GM12878 (cell line): ENCODE measurements around the gene TMEM131L. TPM values are rescaled to one million over a fixed set of nuclear protein-coding genes. Genes with fewer than 3 reads are reported as not detected.

ENCODE experiments used
- DPF2 ChIP-seq: fragments of 450-650 bp; IDR thresholded peaks from 2 replicates; pipeline ENCODE4 v1.6.1; 2017; ENCODE audit warnings: mild to moderate bottlenecking
- EGR1 ChIP-seq, 2 experiments: IDR thresholded peaks; 1 replicate in 1 of 2; 2 replicates in 1 of 2; pipeline ENCODE4 v1.6.1; 2011 to 2012; ENCODE audit warnings: low read depth in 2 of 2, low read length in 2 of 2, borderline replicate concordance in 1 of 2, mild to moderate bottlenecking in 1 of 2, moderate library complexity in 1 of 2
- ETV6 ChIP-seq, 2 experiments: fragments of 450-650 bp in 1 of 2; IDR thresholded peaks in 1 of 2; conservative IDR thresholded peaks in 1 of 2; 2 replicates each; pipeline ENCODE4 v1.6.1; 2014; ENCODE audit warnings: antibody characterized with exemption in 1 of 2, borderline replicate concordance in 1 of 2, low read depth in 1 of 2, mild to moderate bottlenecking in 1 of 2, moderate library complexity in 1 of 2
- IKZF1 ChIP-seq: fragments of 450-650 bp; conservative IDR thresholded peaks from 2 replicates; pipeline ENCODE4 v1.6.1; 2017; ENCODE audit warnings: antibody characterized with exemption, mild to moderate bottlenecking
- IKZF2 ChIP-seq, 2 experiments: fragments of 450-650 bp; IDR thresholded peaks; 2 replicates each; pipeline ENCODE4 v1.6.1; 2017; ENCODE audit warnings: mild to moderate bottlenecking in 2 of 2, moderate library complexity in 2 of 2
- IRF4 ChIP-seq: IDR thresholded peaks from 2 replicates; pipeline ENCODE4 v1.6.1; 2011; ENCODE audit warnings: low read depth, low read length
- MEF2B ChIP-seq: fragments of 450-650 bp; IDR thresholded peaks from 2 replicates; pipeline ENCODE4 v1.6.1; 2018; ENCODE audit warnings: mild to moderate bottlenecking, moderate library complexity; ENCODE audit not compliant: partially characterized antibody, poor library complexity, severe bottlenecking
- POLR2AphosphoS2 ChIP-seq: IDR thresholded peaks from 2 replicates; pipeline ENCODE4 v1.6.1; 2011; ENCODE audit warnings: low read depth, mild to moderate bottlenecking, low read length, improper control_type of control experiment, moderate library complexity
- RAD21 ChIP-seq: IDR thresholded peaks from 2 replicates; pipeline ENCODE4 v1.6.1; 2011; ENCODE audit warnings: mild to moderate bottlenecking, low read depth, low read length, moderate library complexity; ENCODE audit not compliant: insufficient read depth
- SREBF2 ChIP-seq: IDR thresholded peaks from 2 replicates; pipeline ENCODE4 v1.6.1; 2012; ENCODE audit warnings: mild to moderate bottlenecking, low read length
- WRNIP1 ChIP-seq: IDR thresholded peaks from 2 replicates; pipeline ENCODE4 v1.6.1; 2011; ENCODE audit warnings: low read depth, low read length, improper control_type of control experiment, borderline replicate concordance
- YBX1 ChIP-seq: fragments of 450-650 bp; IDR thresholded peaks from 2 replicates; pipeline ENCODE4 v1.6.1; 2016; ENCODE audit warnings: antibody characterized with exemption
- ZNF384 ChIP-seq: IDR thresholded peaks from 2 replicates; pipeline ENCODE4 v1.6.1; 2012; ENCODE audit warnings: low read depth, mild to moderate bottlenecking, low read length, improper control_type of control experiment, borderline replicate concordance
- ZSCAN29 ChIP-seq: fragments of 450-650 bp; IDR thresholded peaks from 2 replicates; pipeline ENCODE4 v1.6.1; 2017; ENCODE audit warnings: mild to moderate bottlenecking, moderate library complexity
- polyA plus RNA-seq, 11 experiments: library from polyadenylated mRNA; depleted of rRNA in 4 of 11; unstranded in 6 of 11; stranded (reverse) in 5 of 11; fragments of >200 nt; fragmentation: Nextera tagmentation in 4 of 11; fragmentation: Illumina TruSeq in 1 of 11; extraction: Ambion mirVana in 4 of 11; extraction: Trizol in 1 of 11; gene quantifications; 1 replicate in 1 of 11; 2 replicates in 10 of 11; pipeline versions ENCODE4 v1.2.1 to v1.2.3, GENCODE V29; 2011 to 2016; ENCODE audit warnings: inconsistent platforms in 2 of 11, missing spikeins in 2 of 11, low read depth in 1 of 11
- total RNA-seq, 4 experiments: library from RNA; depleted of rRNA in 3 of 4; stranded (reverse); fragments of >200 nt in 3 of 4; fragmentation: Illumina TruSeq in 1 of 4; extraction: Trizol in 1 of 4; gene quantifications; 2 replicates each; pipeline versions ENCODE4 v1.2.1 to v1.2.3, GENCODE V29; 2013 to 2021
- TF ChIP-seq, protein P1 (sequence below): fragments of 150-350 bp; IDR thresholded peaks from 2 replicates; pipeline ENCODE4 v1.6.1; 2016; ENCODE audit warnings: low read depth, low read length
- TF ChIP-seq, protein P2 (sequence below): fragments of 450-650 bp; IDR thresholded peaks from 2 replicates; pipeline ENCODE4 v1.6.1; 2016; ENCODE audit warnings: mild to moderate bottlenecking
- TF ChIP-seq, protein P3 (sequence below): IDR thresholded peaks from 2 replicates; pipeline ENCODE4 v1.6.1; 2011; ENCODE audit warnings: borderline replicate concordance, low read depth, mild to moderate bottlenecking, moderate library complexity, low read length; ENCODE audit not compliant: insufficient read depth, poor library complexity, severe bottlenecking
- TF ChIP-seq, protein P4 (sequence below): IDR thresholded peaks from 2 replicates; pipeline ENCODE4 v1.6.1; 2012; ENCODE audit warnings: low read length, inconsistent platforms
- TF ChIP-seq, protein P5 (sequence below), 3 experiments: IDR thresholded peaks in 2 of 3; conservative IDR thresholded peaks in 1 of 3; 2 replicates each; pipeline ENCODE4 v1.5.1; 2011; ENCODE audit warnings: low read depth in 3 of 3, low read length in 3 of 3, mild to moderate bottlenecking in 3 of 3, control low read depth in 2 of 3, moderate library complexity in 2 of 3, inconsistent platforms in 1 of 3, mixed read lengths in 1 of 3; ENCODE audit not compliant: control insufficient read depth in 2 of 3, insufficient read depth in 1 of 3; ENCODE audit errors: extremely low read depth in 1 of 3

The TMEM131L gene
- total and polyA plus RNA-seq, 10 of the 15 experiments (the other 5 are each of a cell fraction or from before 2014, with no cell fraction given) = 8.5 to 101 (median 74.4) TPM

DNA sequence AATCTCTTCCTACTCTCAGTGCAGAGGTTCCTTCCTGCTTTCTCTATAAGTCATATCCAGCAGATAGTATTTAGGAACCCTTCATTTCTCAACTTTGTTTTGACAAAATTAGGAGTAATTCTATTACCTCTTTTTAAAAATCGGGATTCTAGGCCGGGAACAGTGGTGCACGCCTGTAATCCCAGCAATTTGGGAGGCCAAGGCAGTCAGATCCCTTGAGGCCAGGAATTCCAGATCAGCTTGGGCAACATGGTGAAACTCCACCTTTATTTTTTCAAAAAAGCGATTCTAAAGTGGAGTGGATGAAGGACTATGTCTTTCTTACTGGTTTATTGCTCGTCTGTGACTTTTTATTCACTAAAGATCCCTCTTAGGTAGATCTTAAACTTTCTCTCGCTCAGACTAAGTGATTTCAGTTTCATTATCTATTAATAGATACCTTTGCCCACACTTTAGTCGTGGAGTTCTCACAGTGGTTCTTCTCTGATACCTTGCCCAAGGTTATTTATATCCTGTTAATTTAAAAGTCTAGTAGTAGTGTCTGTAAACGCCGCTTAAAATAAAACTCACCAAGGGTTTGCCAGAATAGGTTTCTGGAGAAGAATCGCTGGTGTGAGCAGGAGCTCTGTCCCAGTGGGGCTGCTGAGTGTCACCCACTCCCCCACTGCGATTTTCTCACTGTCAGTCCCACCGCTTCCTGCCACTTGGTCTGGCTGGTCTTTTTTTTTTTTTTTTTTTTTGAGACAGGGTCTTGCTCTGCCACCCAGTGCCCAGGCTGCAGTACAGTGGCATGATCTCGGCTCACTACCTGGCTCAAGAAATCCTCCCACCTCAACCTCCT, 27.0 kb upstream of the TMEM131L start (continued):
- TF ChIP-seq, protein P1, sequence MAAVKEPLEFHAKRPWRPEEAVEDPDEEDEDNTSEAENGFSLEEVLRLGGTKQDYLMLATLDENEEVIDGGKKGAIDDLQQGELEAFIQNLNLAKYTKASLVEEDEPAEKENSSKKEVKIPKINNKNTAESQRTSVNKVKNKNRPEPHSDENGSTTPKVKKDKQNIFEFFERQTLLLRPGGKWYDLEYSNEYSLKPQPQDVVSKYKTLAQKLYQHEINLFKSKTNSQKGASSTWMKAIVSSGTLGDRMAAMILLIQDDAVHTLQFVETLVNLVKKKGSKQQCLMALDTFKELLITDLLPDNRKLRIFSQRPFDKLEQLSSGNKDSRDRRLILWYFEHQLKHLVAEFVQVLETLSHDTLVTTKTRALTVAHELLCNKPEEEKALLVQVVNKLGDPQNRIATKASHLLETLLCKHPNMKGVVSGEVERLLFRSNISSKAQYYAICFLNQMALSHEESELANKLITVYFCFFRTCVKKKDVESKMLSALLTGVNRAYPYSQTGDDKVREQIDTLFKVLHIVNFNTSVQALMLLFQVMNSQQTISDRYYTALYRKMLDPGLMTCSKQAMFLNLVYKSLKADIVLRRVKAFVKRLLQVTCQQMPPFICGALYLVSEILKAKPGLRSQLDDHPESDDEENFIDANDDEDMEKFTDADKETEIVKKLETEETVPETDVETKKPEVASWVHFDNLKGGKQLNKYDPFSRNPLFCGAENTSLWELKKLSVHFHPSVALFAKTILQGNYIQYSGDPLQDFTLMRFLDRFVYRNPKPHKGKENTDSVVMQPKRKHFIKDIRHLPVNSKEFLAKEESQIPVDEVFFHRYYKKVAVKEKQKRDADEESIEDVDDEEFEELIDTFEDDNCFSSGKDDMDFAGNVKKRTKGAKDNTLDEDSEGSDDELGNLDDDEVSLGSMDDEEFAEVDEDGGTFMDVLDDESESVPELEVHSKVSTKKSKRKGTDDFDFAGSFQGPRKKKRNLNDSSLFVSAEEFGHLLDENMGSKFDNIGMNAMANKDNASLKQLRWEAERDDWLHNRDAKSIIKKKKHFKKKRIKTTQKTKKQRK = no peak
- TF ChIP-seq, protein P2, sequence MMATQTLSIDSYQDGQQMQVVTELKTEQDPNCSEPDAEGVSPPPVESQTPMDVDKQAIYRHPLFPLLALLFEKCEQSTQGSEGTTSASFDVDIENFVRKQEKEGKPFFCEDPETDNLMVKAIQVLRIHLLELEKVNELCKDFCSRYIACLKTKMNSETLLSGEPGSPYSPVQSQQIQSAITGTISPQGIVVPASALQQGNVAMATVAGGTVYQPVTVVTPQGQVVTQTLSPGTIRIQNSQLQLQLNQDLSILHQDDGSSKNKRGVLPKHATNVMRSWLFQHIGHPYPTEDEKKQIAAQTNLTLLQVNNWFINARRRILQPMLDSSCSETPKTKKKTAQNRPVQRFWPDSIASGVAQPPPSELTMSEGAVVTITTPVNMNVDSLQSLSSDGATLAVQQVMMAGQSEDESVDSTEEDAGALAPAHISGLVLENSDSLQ = no peak
- TF ChIP-seq, protein P3, sequence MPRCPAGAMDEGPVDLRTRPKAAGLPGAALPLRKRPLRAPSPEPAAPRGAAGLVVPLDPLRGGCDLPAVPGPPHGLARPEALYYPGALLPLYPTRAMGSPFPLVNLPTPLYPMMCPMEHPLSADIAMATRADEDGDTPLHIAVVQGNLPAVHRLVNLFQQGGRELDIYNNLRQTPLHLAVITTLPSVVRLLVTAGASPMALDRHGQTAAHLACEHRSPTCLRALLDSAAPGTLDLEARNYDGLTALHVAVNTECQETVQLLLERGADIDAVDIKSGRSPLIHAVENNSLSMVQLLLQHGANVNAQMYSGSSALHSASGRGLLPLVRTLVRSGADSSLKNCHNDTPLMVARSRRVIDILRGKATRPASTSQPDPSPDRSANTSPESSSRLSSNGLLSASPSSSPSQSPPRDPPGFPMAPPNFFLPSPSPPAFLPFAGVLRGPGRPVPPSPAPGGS = no peak
- TF ChIP-seq IRF4 = 0 out of 2 replicates have a peak, but pooled peaks have one; percentile 12
- TF ChIP-seq, protein P4, sequence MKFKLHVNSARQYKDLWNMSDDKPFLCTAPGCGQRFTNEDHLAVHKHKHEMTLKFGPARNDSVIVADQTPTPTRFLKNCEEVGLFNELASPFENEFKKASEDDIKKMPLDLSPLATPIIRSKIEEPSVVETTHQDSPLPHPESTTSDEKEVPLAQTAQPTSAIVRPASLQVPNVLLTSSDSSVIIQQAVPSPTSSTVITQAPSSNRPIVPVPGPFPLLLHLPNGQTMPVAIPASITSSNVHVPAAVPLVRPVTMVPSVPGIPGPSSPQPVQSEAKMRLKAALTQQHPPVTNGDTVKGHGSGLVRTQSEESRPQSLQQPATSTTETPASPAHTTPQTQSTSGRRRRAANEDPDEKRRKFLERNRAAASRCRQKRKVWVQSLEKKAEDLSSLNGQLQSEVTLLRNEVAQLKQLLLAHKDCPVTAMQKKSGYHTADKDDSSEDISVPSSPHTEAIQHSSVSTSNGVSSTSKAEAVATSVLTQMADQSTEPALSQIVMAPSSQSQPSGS = peak; percentile 64; the same call in 1 of the 2 replicates
- peak; percentile 36 to 40; a peak in 3 of 4 replicates for TF ChIP-seq IKZF2 (IDR thresholded peaks at IDR 0.05)
- TF ChIP-seq MEF2B = peak; percentile 94
- TF ChIP-seq ETV6 (conservative IDR thresholded peaks at IDR 0.05 in 1 of 2, IDR thresholded peaks at IDR 0.05 in 1 of 2; ENCODE audit: borderline replicate concordance in 1 of 2, low read depth in 1 of 2) = no peak
- TF ChIP-seq ZSCAN29 = no peak
- peak; percentile 39; the same call in 1 of the 2 replicates for TF ChIP-seq IKZF1
- TF ChIP-seq YBX1 = no peak
- no peak for TF ChIP-seq WRNIP1
- TF ChIP-seq RAD21 = no peak
- TF ChIP-seq POLR2AphosphoS2 = no peak
- TF ChIP-seq ZNF384 = peak; percentile 76
- no peak for TF ChIP-seq DPF2
- TF ChIP-seq EGR1 (IDR thresholded peaks at IDR 0.05; ENCODE audit: borderline replicate concordance in 1 of 2, low read depth in 2 of 2, low read length in 2 of 2) = no peak
- TF ChIP-seq, protein P5, sequence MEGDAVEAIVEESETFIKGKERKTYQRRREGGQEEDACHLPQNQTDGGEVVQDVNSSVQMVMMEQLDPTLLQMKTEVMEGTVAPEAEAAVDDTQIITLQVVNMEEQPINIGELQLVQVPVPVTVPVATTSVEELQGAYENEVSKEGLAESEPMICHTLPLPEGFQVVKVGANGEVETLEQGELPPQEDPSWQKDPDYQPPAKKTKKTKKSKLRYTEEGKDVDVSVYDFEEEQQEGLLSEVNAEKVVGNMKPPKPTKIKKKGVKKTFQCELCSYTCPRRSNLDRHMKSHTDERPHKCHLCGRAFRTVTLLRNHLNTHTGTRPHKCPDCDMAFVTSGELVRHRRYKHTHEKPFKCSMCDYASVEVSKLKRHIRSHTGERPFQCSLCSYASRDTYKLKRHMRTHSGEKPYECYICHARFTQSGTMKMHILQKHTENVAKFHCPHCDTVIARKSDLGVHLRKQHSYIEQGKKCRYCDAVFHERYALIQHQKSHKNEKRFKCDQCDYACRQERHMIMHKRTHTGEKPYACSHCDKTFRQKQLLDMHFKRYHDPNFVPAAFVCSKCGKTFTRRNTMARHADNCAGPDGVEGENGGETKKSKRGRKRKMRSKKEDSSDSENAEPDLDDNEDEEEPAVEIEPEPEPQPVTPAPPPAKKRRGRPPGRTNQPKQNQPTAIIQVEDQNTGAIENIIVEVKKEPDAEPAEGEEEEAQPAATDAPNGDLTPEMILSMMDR (IDR thresholded peaks at IDR 0.05 in 2 of 3, conservative IDR thresholded peaks at IDR 0.05 in 1 of 3; ENCODE audit: control insufficient read depth in 2 of 3, extremely low read depth in 1 of 3, insufficient read depth in 1 of 3, low read depth in 3 of 3, low read length in 3 of 3) = 0 out of 6 replicates have a peak, but pooled peaks of 1 of the 3 experiments have one; percentile 4
- no peak for TF ChIP-seq SREBF2
